ENCODE measurements around the gene HBM.
A peak's percentile ranks its signal among the peaks of the same experiment; 100 is the strongest.
"Not testable (repeated sequence)": the region's sequence is repeated elsewhere in the genome, so short reads cannot be mapped to it uniquely, and the experiment has no call there.

The HBM gene, protein sequence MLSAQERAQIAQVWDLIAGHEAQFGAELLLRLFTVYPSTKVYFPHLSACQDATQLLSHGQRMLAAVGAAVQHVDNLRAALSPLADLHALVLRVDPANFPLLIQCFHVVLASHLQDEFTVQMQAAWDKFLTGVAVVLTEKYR

DNA sequence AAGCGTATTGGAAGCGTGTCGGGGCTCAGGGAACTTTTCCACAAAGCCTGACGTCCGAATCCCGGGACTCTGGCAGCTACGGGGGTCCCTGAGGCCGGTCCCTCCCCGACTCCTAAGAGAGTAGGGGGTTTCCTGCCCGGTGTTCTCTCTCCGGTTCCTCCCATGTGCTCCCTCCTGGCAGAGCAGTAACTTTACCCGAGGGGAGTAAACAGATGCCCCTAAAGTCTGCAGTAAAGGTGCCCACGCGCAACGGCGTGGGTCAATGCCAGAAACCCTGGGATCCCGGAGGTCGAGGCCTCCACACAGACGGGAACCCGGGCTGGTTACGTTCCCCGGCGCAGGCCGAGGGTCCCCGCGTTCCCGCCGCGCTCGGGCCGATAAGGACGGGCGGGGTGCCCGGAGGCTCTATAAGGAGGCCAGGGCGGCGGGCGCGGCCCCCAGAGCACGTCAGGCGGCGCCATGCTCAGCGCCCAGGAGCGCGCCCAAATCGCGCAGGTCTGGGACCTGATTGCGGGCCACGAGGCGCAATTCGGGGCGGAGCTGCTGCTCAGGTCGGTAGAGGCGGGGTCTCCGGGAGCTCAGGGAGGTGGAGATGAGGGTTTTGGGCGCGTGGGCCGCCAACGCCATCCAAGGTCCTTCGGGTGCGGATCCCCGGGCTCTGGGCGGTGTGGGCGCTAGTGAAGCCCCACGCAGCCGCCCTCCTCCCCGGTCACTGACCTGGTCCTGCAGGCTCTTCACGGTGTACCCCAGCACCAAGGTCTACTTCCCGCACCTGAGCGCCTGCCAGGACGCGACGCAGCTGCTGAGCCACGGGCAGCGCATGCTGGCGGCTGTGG is at the start of gene HBM:
Gene HBM, plus strand, starts transcription at position 440 of the 836 bp plus-strand sequence. Its CDS starts 20 bp downstream, at position 460.
- in situ Hi-C loops (cut with MboI; ENCODE audit: low pct_unique_long_range_greater_than_20kb, low sequenced_read_pairs) = no loop called here
- DNase-seq = no peak

DNA sequence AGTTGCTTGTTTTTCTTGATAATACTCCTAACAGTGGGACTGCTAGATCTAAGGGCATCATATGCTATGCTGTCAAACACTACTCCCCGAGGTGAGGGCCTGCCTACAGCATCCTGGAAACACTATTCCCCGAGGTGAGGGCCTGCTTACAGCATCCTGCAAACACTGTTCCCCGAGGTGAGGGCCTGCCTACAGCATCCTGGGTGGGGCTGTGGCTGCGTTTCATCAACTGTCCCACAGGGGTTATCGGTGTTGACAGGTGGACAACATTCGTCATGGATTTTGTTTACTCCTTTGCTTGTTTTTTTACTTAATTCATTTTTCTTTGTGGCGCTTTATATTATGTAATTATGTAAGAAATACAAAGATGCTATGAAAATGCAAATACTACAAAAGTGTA is 49.8 kb upstream of the HBM start:
- DNase-seq = no peak
- in situ Hi-C loops (cut with MboI; ENCODE audit: low pct_unique_long_range_greater_than_20kb, low sequenced_read_pairs) = no loop called here

DNA sequence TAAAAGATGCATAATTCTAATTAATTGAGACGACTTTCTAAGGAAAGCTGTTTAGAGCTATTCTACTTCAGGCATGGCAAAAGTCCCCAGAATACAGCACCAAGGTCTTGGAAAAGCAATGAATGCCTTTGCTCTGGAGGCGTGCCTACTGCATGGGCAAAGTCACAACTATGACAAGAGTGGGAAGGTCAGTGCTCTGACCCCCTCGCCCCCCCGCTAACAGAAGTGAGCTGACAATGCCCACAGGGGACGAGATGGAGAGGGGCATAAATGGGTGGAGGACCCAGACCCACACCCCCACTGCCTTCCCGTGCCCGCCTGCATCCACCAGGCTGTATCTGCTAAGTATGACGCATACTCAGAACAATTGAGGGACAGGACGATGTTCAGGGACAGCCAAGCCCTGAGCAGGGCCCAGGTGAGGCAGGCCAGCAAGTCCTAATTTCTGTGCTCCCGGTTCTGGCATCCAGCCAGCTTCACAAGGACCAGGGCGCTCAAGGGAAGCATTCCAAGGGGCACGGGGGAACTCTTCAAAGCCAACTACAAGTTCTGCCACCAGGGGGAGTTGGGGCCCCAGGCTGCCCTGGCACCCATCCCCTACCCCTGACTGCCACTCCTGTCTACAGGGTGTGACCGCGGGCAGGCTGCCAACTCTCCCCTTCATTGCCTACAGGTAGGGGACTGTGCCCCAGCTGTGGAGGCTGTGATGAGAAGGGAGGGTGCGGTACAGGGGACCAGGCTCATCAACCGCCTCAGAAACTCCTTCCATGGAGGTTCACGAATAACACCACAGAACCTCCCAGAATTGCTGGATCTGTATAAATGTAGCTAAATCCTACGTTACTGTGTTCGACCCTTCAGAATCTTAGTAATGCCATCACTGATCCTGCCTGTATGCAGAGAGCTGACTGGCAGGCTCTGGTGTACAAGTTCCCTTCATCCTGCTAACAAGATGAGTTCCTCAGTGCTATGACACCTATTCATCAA is 48.1 kb upstream of the HBM start:
- peak; percentile 78 for DNase-seq
- in situ Hi-C loops (cut with MboI; ENCODE audit: low pct_unique_long_range_greater_than_20kb, low sequenced_read_pairs) = no loop called here

DNA sequence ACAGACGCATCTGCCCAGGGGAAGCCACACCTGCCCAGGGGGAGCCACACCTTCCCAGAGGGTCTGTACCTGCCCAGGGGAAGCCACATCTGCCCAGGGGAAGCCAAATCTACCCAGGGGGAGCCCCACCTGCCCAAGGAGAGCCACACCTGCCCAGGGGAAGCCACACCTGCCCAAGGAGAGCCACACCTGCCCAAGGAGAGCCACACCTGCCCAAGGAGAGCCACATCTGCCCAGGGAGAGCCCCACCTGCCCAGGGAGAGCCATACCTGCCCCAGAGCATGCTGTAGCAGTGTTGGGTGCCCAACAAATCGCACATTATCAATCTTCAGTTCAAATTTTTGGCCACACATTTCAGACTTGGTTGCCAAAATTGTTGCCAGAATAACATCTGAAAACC is 46.9 kb upstream of the HBM start:
- no peak for DNase-seq
- in situ Hi-C loops (cut with MboI; ENCODE audit: low pct_unique_long_range_greater_than_20kb, low sequenced_read_pairs) = no loop called here

DNA sequence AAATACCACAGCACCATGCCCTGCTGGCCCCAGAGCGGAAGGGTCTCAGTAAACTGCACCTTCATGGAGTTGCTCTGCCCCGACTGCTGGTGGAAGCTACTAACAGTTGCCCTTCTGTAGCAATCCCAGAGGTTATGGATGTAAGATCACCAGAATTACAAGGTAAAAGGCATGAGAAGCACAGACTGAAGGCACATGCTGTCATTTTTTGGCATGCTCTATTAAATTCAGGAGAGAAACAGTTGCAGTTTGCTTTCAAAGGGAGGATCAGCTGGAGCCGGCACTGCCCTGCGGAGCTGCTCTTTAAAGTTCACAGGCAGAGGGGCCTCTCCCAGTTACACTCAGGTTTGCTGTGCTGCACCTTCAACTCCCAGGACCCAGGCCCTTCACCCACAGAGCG is 46.5 kb upstream of the HBM start:
- DNase-seq = no peak
- in situ Hi-C loops (cut with MboI; ENCODE audit: low pct_unique_long_range_greater_than_20kb, low sequenced_read_pairs) = no loop called here

DNA sequence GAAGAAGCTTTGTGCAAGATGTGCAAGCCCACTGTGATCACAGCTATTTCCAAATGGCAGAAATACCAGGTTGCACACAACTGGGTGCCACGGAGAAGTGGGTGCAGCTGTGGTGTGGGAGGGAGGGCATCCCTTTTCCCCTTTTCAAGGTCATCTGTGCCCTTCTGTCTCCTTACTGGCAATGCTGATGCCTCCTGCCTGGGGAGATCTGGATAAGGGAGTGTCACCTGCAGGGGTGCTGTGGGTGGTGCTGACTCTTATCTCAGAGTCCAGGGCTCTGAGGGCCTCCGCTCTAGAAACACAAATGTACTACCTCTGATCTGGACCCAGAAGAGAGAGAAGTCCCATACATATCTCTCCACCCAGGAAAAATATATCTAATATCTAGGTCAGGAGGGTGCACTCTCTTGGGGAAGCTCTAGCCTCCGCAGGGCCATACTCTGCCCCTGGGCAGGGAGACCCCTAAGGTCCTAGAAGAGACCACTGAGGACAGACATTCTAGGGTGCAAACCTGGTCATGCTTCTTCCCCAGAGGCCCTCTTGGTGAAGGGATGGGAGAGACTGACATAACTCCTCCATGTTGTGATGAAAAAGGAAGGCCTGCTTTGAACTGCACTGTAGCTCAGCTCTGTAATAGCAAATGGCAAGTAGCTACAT is 45.8 kb upstream of the HBM start:
- DNase-seq = no peak
- in situ Hi-C loops (cut with MboI; ENCODE audit: low pct_unique_long_range_greater_than_20kb, low sequenced_read_pairs) = no loop called here

- DNase-seq = no peak
- in situ Hi-C loops (cut with MboI; ENCODE audit: low pct_unique_long_range_greater_than_20kb, low sequenced_read_pairs) = no loop called here
These were observed 45.0 kb upstream of the HBM start for GRCh38 chr16:120756-121155.

GRCh38 chr16:122361-122760 is 43.4 kb upstream of the HBM start:
- in situ Hi-C loops (cut with MboI; ENCODE audit: low pct_unique_long_range_greater_than_20kb, low sequenced_read_pairs) = no loop called here
- DNase-seq = no peak

DNA sequence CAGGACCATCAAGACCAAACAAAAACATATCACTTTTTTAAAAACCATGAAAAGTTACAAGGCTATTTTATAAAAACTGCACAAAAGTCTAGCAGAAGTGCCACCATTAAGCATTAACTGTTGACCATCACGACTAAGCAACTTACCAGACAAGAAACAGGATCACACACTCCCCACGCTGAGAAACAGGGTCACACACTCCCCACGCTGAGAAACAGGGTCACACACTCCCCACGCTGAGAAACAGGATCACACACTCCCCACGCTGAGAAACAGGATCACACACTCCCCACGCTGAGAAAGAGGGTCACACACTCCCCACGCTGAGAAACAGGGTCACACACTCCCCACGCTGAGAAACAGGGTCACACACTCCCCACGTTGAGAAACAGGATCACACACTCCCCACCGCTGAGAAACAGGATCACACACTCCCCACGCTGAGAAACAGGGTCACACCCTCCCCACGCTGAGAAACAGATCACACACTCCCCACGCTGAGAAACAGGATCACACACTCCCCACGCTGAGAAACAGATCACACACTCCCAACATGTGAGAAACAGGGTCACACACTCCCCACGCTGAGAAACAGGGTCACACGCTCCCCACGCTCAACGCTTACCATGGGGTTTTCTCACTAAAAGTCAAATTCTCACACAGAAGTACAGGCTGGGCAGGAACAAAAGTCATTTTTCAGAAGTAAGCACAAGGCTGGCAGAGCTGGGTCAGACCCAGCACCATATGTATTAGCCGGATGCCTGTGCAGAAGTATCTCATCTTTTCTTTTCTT is 42.0 kb upstream of the HBM start:
- DNase-seq; in situ Hi-C loops (cut with MboI; ENCODE audit: low pct_unique_long_range_greater_than_20kb, low sequenced_read_pairs): not testable (repeated sequence)

GRCh38 chr16:125011-125410 is 40.8 kb upstream of the HBM start:
- DNase-seq = no peak
- in situ Hi-C loops (cut with MboI; ENCODE audit: low pct_unique_long_range_greater_than_20kb, low sequenced_read_pairs) = no loop called here

GRCh38 chr16:129075-129474 is 36.7 kb upstream of the HBM start:
- no peak for DNase-seq
- in situ Hi-C loops (cut with MboI; ENCODE audit: low pct_unique_long_range_greater_than_20kb, low sequenced_read_pairs) = no loop called here

DNA sequence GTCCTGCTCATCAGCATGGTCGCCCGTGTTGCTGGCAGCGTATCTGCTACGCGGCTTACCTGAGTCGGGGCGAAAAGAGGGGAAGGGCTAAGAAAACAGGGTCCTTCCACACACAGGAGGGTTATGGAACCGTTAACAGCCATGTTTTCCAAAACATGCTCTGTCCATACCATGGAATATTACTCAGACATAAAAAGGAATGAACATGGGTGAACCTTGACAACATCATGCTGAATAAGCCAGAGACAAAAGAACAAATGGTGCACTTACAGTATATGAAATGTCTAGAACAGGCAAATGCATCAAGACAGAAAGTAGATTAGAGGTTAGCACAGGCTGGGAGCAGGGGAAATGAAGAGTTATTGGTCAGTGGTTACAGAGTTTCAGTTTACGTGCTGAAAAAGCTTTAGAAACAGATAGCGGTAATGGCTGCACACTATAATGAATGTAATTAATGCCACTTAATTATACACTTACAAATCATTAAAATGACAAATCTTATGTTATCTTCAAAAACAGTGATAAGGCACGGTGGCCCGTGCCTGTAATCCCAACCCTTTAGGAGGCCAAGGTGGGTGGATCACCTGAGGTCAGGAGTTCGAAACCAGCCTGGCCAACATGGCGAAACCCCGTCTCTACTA is 35.1 kb upstream of the HBM start:
- in situ Hi-C loops (cut with MboI; ENCODE audit: low pct_unique_long_range_greater_than_20kb, low sequenced_read_pairs) = no loop called here
- no peak for DNase-seq

GRCh38 chr16:132120-132519 is 33.7 kb upstream of the HBM start:
- in situ Hi-C loops (cut with MboI; ENCODE audit: low pct_unique_long_range_greater_than_20kb, low sequenced_read_pairs) = no loop called here
- no peak for DNase-seq

GRCh38 chr16:133716-134115 is 32.1 kb upstream of the HBM start:
- in situ Hi-C loops (cut with MboI; ENCODE audit: low pct_unique_long_range_greater_than_20kb, low sequenced_read_pairs) = no loop called here
- no peak for DNase-seq

DNA sequence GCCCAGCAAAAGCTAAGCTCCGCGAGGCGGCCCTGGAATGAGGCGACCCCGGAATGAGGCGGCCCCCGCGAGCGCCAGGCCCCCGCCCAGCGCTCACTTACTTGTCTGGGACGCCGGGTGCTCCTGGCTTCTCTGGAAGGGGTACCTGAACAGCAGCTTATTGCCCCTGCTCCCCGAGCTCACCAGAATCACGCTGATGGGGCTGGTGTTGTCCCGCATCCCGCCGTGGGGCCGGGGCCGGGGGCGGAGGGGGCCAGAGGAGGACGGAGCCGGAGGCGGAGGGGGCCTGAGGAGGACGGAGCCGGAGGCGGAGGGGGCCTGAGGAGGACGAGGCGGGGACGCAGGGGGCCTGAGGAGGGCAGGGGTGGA is 27.7 kb upstream of the HBM start:
- in situ Hi-C loops (cut with MboI; ENCODE audit: low pct_unique_long_range_greater_than_20kb, low sequenced_read_pairs) = no loop called here
- no peak for DNase-seq

GRCh38 chr16:140175-140857 is 25.5 kb upstream of the HBM start:
- no peak for DNase-seq
- in situ Hi-C loops (cut with MboI; ENCODE audit: low pct_unique_long_range_greater_than_20kb, low sequenced_read_pairs) = no loop called here

GRCh38 chr16:142405-142967 is 23.3 kb upstream of the HBM start:
- no peak for DNase-seq
- in situ Hi-C loops (cut with MboI; ENCODE audit: low pct_unique_long_range_greater_than_20kb, low sequenced_read_pairs) = no loop called here
